Sigmoid colon (tissue), 4 donors: ENCODE data around the gene HELT.
"Not testable (repeated sequence)": the region's sequence is repeated elsewhere in the genome, so short reads cannot be mapped to it uniquely, and the experiment has no call there.

ENCODE experiments used
- POLR2A ChIP-seq, 2 donors: fragments of 450-650 bp; IDR thresholded peaks; one replicate each; pipeline ENCODE4 v1.6.1; 2016; ENCODE audit warnings: antibody characterized with exemption in 2 of 2, mild to moderate bottlenecking in 2 of 2, moderate library complexity in 2 of 2
- POLR2AphosphoS5 ChIP-seq, 4 donors: sonication (generic); formaldehyde crosslinking; IDR thresholded peaks; one replicate each; pipeline ENCODE4 v1.6.1; 2017; ENCODE audit warnings: antibody characterized with exemption in 4 of 4
- TF ChIP-seq, protein P1 (sequence below), 4 experiments: fragments of 450-650 bp in 3 of 4; fragments of 200-600 bp in 1 of 4; IDR thresholded peaks; one replicate each; pipeline ENCODE4 v1.5.1; 2016 to 2019; ENCODE audit warnings: antibody characterized with exemption in 4 of 4, mild to moderate bottlenecking in 3 of 4, moderate library complexity in 2 of 4

DNA sequence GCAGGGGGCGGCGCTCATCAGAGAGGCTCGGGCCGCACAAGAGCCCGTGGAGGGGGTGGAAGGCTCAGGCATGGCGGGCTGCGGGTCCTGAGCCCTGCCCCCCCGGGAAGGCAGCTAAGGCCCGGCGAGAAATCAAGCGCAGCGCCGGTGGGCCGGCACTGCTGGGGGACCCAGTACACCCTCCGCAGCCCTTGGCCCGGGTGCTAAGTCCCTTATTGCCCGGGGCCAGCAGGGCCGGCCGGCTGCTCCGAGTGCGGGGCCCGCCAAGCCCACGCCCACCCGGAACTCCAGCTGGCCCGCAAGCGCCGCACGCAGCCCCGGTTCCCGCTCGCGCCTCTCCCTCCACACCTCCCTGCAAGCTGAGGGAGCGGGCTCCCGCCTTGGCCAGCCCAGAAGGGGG is 28.2 kb upstream of the HELT start:
- TF ChIP-seq, protein P1, sequence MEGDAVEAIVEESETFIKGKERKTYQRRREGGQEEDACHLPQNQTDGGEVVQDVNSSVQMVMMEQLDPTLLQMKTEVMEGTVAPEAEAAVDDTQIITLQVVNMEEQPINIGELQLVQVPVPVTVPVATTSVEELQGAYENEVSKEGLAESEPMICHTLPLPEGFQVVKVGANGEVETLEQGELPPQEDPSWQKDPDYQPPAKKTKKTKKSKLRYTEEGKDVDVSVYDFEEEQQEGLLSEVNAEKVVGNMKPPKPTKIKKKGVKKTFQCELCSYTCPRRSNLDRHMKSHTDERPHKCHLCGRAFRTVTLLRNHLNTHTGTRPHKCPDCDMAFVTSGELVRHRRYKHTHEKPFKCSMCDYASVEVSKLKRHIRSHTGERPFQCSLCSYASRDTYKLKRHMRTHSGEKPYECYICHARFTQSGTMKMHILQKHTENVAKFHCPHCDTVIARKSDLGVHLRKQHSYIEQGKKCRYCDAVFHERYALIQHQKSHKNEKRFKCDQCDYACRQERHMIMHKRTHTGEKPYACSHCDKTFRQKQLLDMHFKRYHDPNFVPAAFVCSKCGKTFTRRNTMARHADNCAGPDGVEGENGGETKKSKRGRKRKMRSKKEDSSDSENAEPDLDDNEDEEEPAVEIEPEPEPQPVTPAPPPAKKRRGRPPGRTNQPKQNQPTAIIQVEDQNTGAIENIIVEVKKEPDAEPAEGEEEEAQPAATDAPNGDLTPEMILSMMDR (IDR thresholded peaks at IDR 0.05): not testable (repeated sequence)
- not testable (repeated sequence) for TF ChIP-seq POLR2A, POLR2AphosphoS5 (IDR thresholded peaks at IDR 0.05)
